SK-MEL-5 (cell line): ENCODE results near the gene ACAP1. TPM values are rescaled to one million over a fixed set of nuclear protein-coding genes. Genes with fewer than 3 reads are reported as not detected.

Source experiments
- DNase-seq: peaks from one replicate; pipeline ENCODE4 v3.0.0-alpha.2; 2016; ENCODE audit warnings: low read depth, low spot score
- in situ Hi-C: cut with HindIII; loops from 2 replicates; pipeline ENCODE4 v1.10.0; 2016; ENCODE audit warnings: low sequenced_read_pairs, high pct_unique_total_duplicates, low pct_unique_long_range_greater_than_20kb
- polyA plus RNA-seq, 2 experiments: library from polyadenylated mRNA; depleted of rRNA; stranded (reverse); fragments of >200 nt; gene quantifications; 2 replicates each; pipeline ENCODE4 v1.2.3, GENCODE V29; 2015
- total RNA-seq: library from RNA; depleted of rRNA; stranded (reverse); fragments of >200 nt; shearing (Covaris generic); gene quantifications from 2 replicates; pipeline ENCODE4 v1.2.3, GENCODE V29; 2014; rRNA removed

ACAP1 gene, protein sequence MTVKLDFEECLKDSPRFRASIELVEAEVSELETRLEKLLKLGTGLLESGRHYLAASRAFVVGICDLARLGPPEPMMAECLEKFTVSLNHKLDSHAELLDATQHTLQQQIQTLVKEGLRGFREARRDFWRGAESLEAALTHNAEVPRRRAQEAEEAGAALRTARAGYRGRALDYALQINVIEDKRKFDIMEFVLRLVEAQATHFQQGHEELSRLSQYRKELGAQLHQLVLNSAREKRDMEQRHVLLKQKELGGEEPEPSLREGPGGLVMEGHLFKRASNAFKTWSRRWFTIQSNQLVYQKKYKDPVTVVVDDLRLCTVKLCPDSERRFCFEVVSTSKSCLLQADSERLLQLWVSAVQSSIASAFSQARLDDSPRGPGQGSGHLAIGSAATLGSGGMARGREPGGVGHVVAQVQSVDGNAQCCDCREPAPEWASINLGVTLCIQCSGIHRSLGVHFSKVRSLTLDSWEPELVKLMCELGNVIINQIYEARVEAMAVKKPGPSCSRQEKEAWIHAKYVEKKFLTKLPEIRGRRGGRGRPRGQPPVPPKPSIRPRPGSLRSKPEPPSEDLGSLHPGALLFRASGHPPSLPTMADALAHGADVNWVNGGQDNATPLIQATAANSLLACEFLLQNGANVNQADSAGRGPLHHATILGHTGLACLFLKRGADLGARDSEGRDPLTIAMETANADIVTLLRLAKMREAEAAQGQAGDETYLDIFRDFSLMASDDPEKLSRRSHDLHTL
- 0.03 TPM in 1 of 2 replicates, not detected in the other for total RNA-seq
- polyA plus RNA-seq (2015; cell fraction: cytosol; rRNA removed), result 0.37 TPM in 1 of 2 replicates, not detected in the other
- not detected in 2 replicates for polyA plus RNA-seq (2015; cell fraction: nucleus; rRNA removed)

DNA sequence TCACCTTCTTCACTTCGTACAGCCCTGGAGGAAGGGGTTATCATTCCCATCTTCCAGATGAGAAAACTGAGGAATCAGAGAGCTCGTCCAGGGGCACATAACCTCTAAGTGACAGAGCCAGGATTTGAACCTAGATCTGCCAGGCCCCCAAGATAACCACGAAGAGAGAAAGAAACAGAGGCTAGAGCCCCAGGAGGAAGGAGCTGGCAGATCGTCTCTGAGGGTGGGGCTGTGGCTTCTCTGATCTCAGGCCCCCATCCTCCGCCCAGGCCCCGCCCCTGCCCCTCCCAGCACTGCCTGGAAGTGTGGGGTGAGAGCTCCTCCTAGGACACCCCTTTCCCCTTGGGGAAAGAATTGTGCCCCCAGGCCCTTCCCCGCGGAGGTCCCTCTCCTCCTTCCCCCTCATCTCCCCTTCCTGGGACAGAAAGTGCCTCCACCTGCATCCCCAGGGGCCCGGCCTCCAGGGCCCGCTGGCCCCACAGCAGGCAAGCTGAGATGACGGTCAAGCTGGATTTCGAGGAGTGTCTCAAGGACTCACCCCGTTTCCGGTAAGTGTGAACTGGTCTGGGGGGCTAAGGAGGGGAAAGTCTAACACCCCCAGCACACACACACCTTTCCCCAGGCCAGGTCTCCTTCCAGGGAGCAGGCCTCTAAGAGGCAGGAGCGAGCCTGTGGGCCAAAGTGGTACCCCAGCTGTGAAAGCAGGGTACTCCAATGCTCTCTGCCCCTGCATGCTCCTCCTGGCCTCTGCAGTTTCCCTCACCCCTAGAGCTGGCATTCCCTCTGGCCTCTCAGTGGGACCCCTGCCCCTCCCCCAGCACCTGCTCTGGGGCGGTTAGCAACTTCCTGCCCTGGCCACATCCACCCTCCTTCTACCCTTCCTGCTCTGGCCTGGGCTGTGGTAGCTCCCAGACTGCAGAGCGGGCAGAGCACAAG is at the start of gene ACAP1:
TSS of gene ACAP1 (plus strand) at position 290 of the 936 bp plus-strand sequence. CDS start at position 496, 206 bp downstream.
- in situ Hi-C loops, result no loop called here
- no peak for DNase-seq

- no peak for DNase-seq
- in situ Hi-C loops, result no loop called here
Observed at GRCh38 chr17:7289256-7290032, 46.9 kb upstream of the ACAP1 start.

- DNase-seq, result no peak
- in situ Hi-C loops, result no loop called here
Observed at GRCh38 chr17:7290166-7290565, 46.2 kb upstream of the ACAP1 start.

GRCh38 chr17:7290685-7291084 is 45.6 kb upstream of the ACAP1 start:
- DNase-seq, result no peak
- in situ Hi-C loops, result no loop called here

DNA sequence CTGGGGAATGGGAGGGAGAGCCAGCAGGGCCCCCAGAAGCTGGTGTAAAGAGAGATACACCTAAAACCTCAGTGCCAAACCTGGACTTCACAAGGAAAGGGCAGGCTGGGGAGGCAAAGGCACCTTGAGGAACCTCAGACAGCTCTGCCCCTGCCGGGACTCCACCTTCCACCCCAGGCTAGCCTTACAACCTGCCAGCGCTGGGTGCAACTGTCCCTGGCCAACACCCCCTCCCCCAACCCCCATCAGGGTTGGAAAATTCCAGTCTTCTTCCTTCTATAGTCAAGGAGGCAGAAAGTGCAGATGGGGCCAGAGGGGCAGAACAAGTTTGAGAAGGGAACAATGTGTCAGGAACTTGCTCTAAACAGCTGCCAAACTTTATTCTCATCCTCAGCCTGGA is 44.1 kb upstream of the ACAP1 start:
- no peak for DNase-seq
- in situ Hi-C loops, result no loop called here

DNA sequence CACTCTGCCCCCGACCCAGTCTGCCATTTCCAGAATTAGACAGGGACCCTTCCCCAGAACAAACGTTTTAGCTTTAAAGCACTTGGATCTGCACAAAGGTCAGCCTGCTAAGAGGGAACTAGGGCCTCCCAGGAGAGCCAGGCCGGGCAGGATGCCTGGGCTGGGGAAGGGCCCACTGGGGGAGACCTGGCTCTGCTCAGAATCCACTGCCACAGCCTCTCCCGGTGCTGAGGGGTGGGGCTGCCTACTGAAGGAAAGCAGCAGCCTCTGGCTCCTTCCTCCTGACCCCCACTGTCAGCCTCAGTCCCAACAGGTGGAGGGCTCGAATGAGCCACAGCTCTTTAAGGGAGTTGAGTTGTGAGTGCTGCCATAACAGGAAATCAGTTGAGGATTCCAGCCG is 43.6 kb upstream of the ACAP1 start:
- DNase-seq, result no peak
- in situ Hi-C loops, result no loop called here

DNA sequence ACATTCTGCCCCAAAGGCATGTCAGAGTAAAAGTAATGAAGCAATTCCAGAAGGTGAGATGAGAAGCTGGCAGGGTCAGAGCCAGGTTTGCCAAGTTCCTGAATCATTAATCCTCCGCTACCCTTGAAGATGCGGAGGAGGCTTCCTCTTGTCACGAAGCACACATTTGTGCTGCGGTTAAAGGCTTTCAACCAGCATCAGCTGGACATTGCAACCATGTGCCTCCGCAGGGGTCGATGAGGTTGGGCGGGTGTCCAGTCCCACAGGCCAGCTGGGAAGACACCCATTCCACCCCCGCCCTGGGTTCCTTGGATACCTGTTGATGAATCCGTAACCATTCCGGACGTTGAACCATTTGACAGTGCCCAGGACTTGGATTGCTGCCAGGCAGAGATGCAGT is 43.2 kb upstream of the ACAP1 start:
- DNase-seq, result no peak
- in situ Hi-C loops, result no loop called here

- in situ Hi-C loops, result no loop called here
Observed at GRCh38 chr17:7293816-7294613, 42.3 kb upstream of the ACAP1 start.

DNA sequence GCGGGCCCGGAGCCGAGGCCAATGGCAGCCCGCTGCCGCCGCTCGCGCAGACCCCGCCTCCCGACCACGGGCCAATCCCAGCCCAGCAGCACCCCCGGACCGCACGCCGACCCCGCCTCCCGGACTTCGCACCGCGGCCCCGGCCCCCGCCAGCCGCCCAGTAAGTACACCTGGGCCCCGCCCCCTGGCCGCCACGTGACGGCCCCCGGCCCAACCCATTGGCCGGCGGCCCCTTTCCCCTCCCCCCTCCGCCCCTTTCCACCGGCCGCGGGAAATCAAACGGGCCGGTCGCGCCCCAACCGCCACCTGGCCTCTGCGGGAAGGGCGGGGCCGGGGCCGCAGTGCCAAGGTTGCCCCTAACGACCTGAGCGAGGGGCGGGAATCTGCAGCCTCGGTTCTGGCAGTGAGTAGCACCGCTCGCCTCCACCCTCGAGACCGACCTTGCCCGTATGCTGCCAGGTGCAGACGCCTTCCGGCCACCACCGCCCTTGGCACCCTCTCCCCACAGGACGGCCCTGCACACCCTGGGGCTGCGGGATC is 41.6 kb upstream of the ACAP1 start, which contains the start of gene YBX2:
TSS of gene YBX2 (minus strand) at position 26 of the 540 bp plus-strand sequence. CDS start 139 bp downstream, outside the sequence.
- DNase-seq, result peak; percentile 32
- in situ Hi-C loops, result no loop called here

More at GRCh38 chr17:7293816-7294613, 42.3 kb upstream of the ACAP1 start:
- DNase-seq, result no peak

- in situ Hi-C loops, result no loop called here
- no peak for DNase-seq
Observed at GRCh38 chr17:7295230-7296180, 40.8 kb upstream of the ACAP1 start.

- DNase-seq, result peak; percentile 86
- in situ Hi-C loops, result no loop called here
Observed at GRCh38 chr17:7296189-7296861, 40.0 kb upstream of the ACAP1 start.

- in situ Hi-C loops, result no loop called here
- DNase-seq, result no peak
Observed at GRCh38 chr17:7304179-7304578, 32.1 kb upstream of the ACAP1 start.

- in situ Hi-C loops, result no loop called here
- DNase-seq, result peak; percentile 100
Observed at GRCh38 chr17:7306911-7307685, 29.2 kb upstream of the ACAP1 start, which contains the start of gene EIF5A. Gene EIF5A (plus strand): TSS chr17:7307628. CDS start chr17:7309636, 2,008 bp downstream.
